ENCODE data around the gene OOSP4B.

DNA sequence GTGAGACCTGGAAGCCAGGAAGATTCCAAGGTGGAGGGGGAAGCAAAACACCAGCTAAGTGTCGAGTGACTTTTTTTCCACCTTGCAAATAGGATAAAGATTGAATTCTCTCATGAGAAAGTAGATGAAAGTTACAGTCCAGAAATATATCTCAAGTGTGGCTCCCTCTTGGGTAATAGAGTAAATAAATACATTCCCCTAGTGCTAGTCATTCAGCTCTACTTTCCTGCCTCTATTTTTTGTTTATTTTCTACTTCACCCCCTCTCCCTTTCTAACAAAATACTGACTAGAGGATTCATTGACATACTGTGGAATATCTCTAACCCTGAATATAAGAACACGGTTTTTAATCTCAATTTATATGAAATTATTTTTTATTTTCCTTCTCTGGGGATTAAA lies 19.2 kb upstream of the OOSP4B start:
- TF ChIP-seq, protein P1, sequence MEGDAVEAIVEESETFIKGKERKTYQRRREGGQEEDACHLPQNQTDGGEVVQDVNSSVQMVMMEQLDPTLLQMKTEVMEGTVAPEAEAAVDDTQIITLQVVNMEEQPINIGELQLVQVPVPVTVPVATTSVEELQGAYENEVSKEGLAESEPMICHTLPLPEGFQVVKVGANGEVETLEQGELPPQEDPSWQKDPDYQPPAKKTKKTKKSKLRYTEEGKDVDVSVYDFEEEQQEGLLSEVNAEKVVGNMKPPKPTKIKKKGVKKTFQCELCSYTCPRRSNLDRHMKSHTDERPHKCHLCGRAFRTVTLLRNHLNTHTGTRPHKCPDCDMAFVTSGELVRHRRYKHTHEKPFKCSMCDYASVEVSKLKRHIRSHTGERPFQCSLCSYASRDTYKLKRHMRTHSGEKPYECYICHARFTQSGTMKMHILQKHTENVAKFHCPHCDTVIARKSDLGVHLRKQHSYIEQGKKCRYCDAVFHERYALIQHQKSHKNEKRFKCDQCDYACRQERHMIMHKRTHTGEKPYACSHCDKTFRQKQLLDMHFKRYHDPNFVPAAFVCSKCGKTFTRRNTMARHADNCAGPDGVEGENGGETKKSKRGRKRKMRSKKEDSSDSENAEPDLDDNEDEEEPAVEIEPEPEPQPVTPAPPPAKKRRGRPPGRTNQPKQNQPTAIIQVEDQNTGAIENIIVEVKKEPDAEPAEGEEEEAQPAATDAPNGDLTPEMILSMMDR (IDR thresholded peaks at IDR 0.05) = no peak
- no peak for TF ChIP-seq POLR2A (IDR thresholded peaks at IDR 0.05)

Measured in adrenal gland (tissue), 5 donors.